Spleen (tissue), 3 donors: ENCODE data around the gene SKP1.

Experiments
- POLR2A ChIP-seq, 3 donors: fragments of 450-650 bp; IDR thresholded peaks; one replicate each; pipeline ENCODE4 v1.5.1; 2017; ENCODE audit warnings: antibody characterized with exemption in 3 of 3, mild to moderate bottlenecking in 1 of 3
- POLR2AphosphoS5 ChIP-seq, 3 donors: sonication (generic); formaldehyde crosslinking; IDR thresholded peaks; one replicate each; pipeline ENCODE4 v1.5.1; 2017; ENCODE audit warnings: antibody characterized with exemption in 3 of 3

DNA sequence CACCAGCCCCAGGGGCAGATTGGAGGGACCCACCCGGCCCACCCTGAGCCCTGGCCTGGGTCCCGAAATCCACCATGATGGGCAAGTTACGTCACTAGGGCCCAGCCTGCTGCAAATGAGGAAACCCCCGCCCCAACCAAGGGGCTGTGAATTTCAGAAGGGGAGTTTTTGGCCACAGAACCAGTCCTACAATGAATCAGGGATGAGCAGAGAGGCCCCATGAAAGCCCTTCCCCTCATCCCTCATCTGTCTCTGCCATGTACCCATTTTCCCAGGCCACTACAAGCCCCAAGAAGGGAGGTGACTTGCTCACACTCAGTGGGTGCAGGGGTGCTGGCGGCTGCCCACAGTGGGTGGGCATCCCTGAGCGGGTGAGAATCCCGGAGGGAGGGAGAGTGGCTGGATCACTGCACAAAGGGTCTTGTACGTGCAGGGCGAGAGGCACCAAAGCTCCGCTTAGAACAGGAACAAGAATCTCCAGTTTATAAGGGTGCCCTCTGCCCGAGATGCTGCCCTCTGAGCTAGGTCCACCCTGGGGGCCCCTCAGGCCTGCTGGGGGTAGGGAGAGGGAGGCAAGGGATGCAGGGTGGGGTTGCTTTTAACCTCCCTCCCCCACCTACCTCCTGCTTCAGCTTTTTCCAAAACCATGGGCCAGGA lies 72.6 kb downstream of the SKP1 start:
- TF ChIP-seq POLR2A (IDR thresholded peaks at IDR 0.05) (no peak), POLR2AphosphoS5 (IDR thresholded peaks at IDR 0.05) (no peak)
